SH-SY5Y (cell line): ENCODE measurements around the gene FKBP6.

Experiments used
- GATA2 ChIP-seq: IDR thresholded peaks from 2 replicates; pipeline ENCODE4 v1.6.1; 2011; ENCODE audit warnings: mild to moderate bottlenecking, low read depth, low read length
- GATA3 ChIP-seq: IDR thresholded peaks from 2 replicates; pipeline ENCODE4 v1.6.1; 2011; ENCODE audit warnings: low read depth, mild to moderate bottlenecking, low read length, moderate library complexity

- TF ChIP-seq GATA2, result no peak
- TF ChIP-seq GATA3, result no peak
Observed at GRCh38 chr7:73387221-73387828, 59.4 kb downstream of the FKBP6 start.
